A673 (cell line): Measurements from ENCODE around the gene LGALS12. TPM values are rescaled to one million over a fixed set of nuclear protein-coding genes. Genes with fewer than 3 reads are reported as not detected.

Source experiments
- BruUV-seq: library from RNA; stranded (reverse); fragments of 400-500 nt; replicated peaks from 2 replicates; lab custom pipeline; 2021; lab: Mats Ljungman, UMichigan
- CTCF ChIA-PET: fragments of 300-600 bp; sonication (Branson Sonifier 250); formaldehyde crosslinking; loops from one replicate; lab custom pipeline; 2022; ENCODE audit warnings: antibody characterized with exemption; lab: Charles Lee
- POLR2A ChIA-PET: fragments of 300-600 bp; sonication (Branson Sonifier 250); formaldehyde crosslinking; loops from one replicate; lab custom pipeline; 2022; ENCODE audit warnings: antibody characterized with exemption; ENCODE audit not compliant: low non-redundant PET; lab: Charles Lee
- DNase-seq: peaks from one replicate; pipeline ENCODE4 v3.0.0-alpha.2; 2015; ENCODE audit warnings: low spot score
- H3K27ac ChIP-seq: fragments of 200-600 bp; sonication (generic); 2 replicates; pipeline ENCODE4 v1.5.1; 2016; ENCODE audit warnings: mixed run types, low read depth, mild to moderate bottlenecking, mixed read lengths, antibody characterized with exemption, low read length; ENCODE audit not compliant: poor library complexity, severe bottlenecking
- H3K27me3 ChIP-seq: fragments of 200-600 bp; sonication (generic); replicated peaks from 2 replicates; pipeline ENCODE4 v1.6.1; 2017; ENCODE audit warnings: mixed run types, low read depth, mild to moderate bottlenecking, mixed read lengths, antibody characterized with exemption, low read length; ENCODE audit not compliant: insufficient read depth, poor library complexity
- H3K36me3 ChIP-seq: fragments of 200-600 bp; sonication (generic); 2 replicates; pipeline ENCODE4 v1.6.1; 2016; ENCODE audit warnings: mixed run types, mild to moderate bottlenecking, mixed read lengths, antibody characterized with exemption, low read length; ENCODE audit not compliant: insufficient read depth, poor library complexity, severe bottlenecking
- H3K4me1 ChIP-seq: fragments of 200-600 bp; sonication (generic); 2 replicates; pipeline ENCODE4 v1.6.1; 2017; ENCODE audit warnings: mixed run types, mild to moderate bottlenecking, mixed read lengths, antibody characterized with exemption, low read length; ENCODE audit not compliant: insufficient read depth, poor library complexity, severe bottlenecking
- H3K4me3 ChIP-seq: fragments of 200-600 bp; sonication (generic); 2 replicates; pipeline ENCODE4 v1.5.1; 2016; ENCODE audit warnings: low read depth, mixed run types, mild to moderate bottlenecking, mixed read lengths, low read length; ENCODE audit not compliant: poor library complexity, severe bottlenecking
- H3K9me3 ChIP-seq: fragments of 200-600 bp; sonication (generic); 2 replicates; pipeline ENCODE4 v1.6.1; 2016; ENCODE audit warnings: mixed run types, low read depth, mild to moderate bottlenecking, mixed read lengths, antibody characterized with exemption, low read length; ENCODE audit not compliant: poor library complexity, severe bottlenecking
- EZH2 ChIP-seq: fragments of 200-600 bp; sonication (generic); IDR thresholded peaks from 2 replicates; pipeline ENCODE4 v1.6.1; 2017; ENCODE audit warnings: borderline replicate concordance, low read depth, mild to moderate bottlenecking, mixed read lengths, antibody characterized with exemption, low read length; ENCODE audit not compliant: poor library complexity, severe bottlenecking
- intact Hi-C: fragments of 100-400 bp; cut with micrococcal nuclease; formaldehyde crosslinking; loops from one replicate; pipeline ENCODE4 v1.10.0; 2022; ENCODE audit not compliant: unreplicated experiment
- total RNA-seq: library from RNA; stranded (reverse); gene quantifications from 2 replicates; pipeline ENCODE4 v1.2.3, GENCODE V29; 2021
- TF ChIP-seq, protein P1 (sequence below): fragments of 300-800, 200-600 bp; sonication (generic); conservative IDR thresholded peaks from 2 replicates; pipeline ENCODE4 v1.5.1; 2017; ENCODE audit warnings: low read depth, mild to moderate bottlenecking, antibody characterized with exemption, low read length, moderate library complexity, mixed read lengths

The LGALS12 gene
- total RNA-seq, 1 experiment from 2014 or later = not detected

DNA sequence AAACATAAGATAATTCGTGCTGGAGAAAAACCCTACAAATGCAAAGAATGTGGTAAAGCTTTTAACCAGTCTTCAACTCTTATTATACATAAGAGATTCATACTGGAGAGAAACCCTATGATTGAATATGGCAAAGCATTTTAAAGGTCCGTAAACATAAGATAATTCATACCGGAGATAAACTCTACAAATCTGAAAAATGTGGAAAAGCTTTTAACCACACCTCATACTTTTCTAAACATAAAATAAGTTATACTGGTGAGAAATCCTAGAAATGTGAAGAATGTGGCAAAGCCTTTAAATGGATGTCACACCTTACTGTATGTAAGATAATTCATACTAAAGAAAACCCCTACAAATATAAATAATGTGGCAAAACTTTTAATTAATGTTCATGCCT lies 35.6 kb upstream of the LGALS12 start:
- no peaks in the 10 kb centered on the region for H3K36me3 ChIP-seq
- no peaks in the 10 kb centered on the region for H3K27me3 ChIP-seq
- intact Hi-C loops = no loop called here
- no TSS peak for BruUV-seq
- no peak overlapping the region for H3K27ac ChIP-seq
- DNase-seq = no peak
- H3K4me1 ChIP-seq = no peaks in the 10 kb centered on the region
- no peaks in the 10 kb centered on the region for H3K9me3 ChIP-seq
- TF ChIP-seq, protein P1, sequence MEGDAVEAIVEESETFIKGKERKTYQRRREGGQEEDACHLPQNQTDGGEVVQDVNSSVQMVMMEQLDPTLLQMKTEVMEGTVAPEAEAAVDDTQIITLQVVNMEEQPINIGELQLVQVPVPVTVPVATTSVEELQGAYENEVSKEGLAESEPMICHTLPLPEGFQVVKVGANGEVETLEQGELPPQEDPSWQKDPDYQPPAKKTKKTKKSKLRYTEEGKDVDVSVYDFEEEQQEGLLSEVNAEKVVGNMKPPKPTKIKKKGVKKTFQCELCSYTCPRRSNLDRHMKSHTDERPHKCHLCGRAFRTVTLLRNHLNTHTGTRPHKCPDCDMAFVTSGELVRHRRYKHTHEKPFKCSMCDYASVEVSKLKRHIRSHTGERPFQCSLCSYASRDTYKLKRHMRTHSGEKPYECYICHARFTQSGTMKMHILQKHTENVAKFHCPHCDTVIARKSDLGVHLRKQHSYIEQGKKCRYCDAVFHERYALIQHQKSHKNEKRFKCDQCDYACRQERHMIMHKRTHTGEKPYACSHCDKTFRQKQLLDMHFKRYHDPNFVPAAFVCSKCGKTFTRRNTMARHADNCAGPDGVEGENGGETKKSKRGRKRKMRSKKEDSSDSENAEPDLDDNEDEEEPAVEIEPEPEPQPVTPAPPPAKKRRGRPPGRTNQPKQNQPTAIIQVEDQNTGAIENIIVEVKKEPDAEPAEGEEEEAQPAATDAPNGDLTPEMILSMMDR = no peak
- TF ChIP-seq EZH2 = no peak
- H3K4me3 ChIP-seq = no peak overlapping the region
- ChIA-PET CTCF (no interaction called here), POLR2A (no interaction called here)

DNA sequence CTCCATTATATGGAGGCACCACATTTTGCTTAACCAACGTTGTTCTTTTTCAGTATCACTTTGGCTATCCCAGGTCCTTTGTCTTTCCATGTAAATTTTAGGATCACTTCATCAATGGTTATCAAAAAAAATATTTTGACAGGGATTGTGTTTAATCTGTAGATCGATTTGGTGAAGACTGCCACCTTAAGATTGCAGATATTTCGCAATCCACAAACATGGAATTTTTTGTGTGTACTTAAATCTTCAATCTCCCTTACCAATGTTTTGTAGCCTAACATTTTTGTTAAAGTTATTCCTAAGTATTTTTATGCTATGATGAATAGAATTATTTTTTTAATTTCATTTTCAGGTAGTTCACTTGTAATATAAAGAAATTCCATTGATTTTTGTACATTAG lies 33.5 kb upstream of the LGALS12 start:
- ChIA-PET POLR2A (no interaction called here), CTCF (no interaction called here)
- H3K4me1 ChIP-seq = no peaks in the 10 kb centered on the region
- no TSS peak for BruUV-seq
- H3K36me3 ChIP-seq = no peaks in the 10 kb centered on the region
- peaks cover 7% of the 10 kb centered on the region for H3K9me3 ChIP-seq
- no peak overlapping the region for H3K27ac ChIP-seq
- TF ChIP-seq EZH2 = no peak
- TF ChIP-seq, protein P1 = no peak
- intact Hi-C loops = no loop called here
- DNase-seq = no peak
- no peaks in the 10 kb centered on the region for H3K27me3 ChIP-seq
- H3K4me3 ChIP-seq = no peak overlapping the region

DNA sequence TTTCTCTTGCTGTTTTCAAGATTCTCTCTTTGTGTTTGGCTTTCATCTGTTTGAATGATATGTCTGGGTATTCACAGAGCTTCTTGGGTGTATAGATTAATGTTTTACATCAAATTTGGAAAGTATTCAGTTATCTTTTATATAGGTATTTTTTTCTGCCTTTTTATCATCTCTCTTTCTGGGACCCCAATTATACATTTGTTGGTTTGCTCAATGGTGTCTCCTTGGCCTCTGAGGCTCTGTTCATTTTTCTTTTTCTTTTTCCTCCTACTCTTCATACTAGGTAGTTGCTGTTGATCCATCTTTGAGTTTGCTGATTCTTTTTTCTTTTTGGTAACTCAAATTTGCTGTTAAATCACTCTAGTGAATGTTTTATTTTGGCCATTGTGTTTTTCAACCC lies 29.3 kb upstream of the LGALS12 start:
- TF ChIP-seq, protein P1 = no peak
- TF ChIP-seq EZH2 = no peak
- POLR2A ChIA-PET = no interaction called here
- Histone ChIP-seq H3K27me3 (no peaks in the 10 kb centered on the region), H3K4me3 (no peak overlapping the region), H3K9me3 (peaks cover 7% of the 10 kb centered on the region), H3K36me3 (no peaks in the 10 kb centered on the region), H3K4me1 (no peaks in the 10 kb centered on the region), H3K27ac (no peak overlapping the region)
- intact Hi-C loops = loop anchor here (5.0 kb wide), 1 partner anchor 671 kb away; no protein-coding TSS in a partner anchor
- no peak for DNase-seq
- BruUV-seq = no TSS peak
- CTCF ChIA-PET = no interaction called here
